ENCODE measurements around the gene DGKG.

DGKG gene

DNA sequence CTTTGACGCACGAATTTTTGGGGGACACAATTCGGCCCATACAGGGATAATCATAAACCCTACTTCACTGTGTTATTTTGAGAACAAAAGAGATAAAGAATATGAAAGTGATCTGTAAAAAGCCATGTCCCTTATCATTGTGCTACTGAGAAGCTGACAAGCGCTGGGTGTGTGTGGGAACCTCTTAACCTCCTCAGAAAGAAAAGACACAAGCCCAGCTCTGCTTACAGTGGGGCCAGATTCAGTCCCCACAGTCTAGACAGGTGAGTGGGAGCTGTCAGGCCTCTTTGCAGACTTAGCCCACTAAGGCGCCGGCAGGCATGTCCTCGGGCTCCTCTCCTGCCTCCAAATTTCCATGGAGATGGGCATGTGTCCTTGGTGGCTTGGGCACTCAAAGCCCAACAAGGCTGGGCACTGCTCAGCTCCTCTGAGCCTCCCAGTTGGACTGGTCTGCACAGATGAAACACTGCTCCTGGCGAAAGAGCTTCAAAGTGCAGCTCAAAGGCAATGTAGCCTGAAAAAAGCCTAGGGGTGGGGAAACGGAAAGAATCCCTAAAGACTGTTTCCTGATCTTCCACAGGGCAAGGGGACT lies 188.7 kb downstream of the DGKG start:
- peak; percentile 53 for DNase-seq (ENCODE audit: low spot score)

DNA sequence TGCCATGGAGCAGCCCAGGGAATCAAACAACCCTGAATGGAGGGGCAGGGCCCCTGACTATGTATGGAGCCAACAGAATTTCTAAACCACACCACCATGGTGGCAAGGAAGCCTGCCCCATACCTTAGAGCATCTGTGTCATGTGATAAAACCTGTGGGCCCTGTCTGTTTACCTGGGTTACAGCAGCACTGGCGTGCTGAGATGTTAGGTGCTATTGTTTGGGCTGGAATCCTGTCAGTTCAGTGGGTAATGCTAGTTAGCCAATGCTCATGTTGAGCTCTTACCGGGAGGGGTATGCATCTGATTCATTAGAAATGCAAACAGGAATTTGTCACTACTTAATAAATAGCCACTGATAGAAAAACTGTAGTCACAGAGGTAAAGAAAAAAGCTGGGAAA lies 189.7 kb downstream of the DGKG start:
- peak; percentile 6 for DNase-seq (ENCODE audit: low spot score)

- DNase-seq (ENCODE audit: low spot score) = no peak
Measured at GRCh38 chr3:186171521-186171920, 190.5 kb downstream of the DGKG start.

DNA sequence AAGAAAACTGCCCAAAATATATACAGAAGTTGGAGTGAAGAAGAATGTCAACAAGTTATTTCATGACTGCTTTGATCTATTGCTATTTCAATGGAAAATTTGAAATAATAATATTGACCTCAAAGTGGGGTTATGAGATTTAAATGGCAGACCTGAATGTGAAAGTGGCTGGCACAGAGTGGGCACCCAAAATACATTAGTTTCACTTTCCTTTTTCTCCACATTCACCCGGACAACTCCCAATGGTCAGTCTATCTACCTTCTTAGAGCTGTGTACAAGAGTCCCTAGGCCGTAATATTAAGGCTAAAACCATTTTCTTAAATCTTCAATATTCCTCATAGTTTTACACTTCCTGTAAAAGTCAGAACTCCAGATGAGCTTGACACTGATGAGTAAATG lies 191.5 kb downstream of the DGKG start:
- no peak for DNase-seq (ENCODE audit: low spot score)

GRCh38 chr3:186169379-186169778 lies 192.7 kb downstream of the DGKG start:
- peak; percentile 30 for DNase-seq (ENCODE audit: low spot score)

DNA sequence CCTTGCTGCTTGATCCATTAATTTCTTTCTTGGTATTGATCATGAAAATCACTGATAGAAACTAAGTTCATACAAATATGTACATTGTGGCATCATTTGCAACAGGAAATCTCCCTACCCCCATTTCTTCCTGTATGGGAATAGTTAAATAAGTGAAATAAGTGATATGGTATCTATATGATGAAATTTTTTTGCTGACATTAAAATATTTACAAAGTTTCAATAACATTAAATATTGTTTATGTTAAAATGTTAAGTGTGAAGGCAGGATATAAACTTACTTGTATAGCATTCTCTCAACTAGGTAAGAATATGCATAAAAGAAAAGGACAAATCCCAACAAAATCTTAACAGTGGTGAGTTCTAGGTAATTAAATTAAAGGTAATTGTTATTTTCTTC lies 193.1 kb downstream of the DGKG start:
- no peak for DNase-seq (ENCODE audit: low spot score)

GRCh38 chr3:186167646-186168395 lies 194.2 kb downstream of the DGKG start:
- peak; percentile 18 for DNase-seq (ENCODE audit: low spot score)

DNA sequence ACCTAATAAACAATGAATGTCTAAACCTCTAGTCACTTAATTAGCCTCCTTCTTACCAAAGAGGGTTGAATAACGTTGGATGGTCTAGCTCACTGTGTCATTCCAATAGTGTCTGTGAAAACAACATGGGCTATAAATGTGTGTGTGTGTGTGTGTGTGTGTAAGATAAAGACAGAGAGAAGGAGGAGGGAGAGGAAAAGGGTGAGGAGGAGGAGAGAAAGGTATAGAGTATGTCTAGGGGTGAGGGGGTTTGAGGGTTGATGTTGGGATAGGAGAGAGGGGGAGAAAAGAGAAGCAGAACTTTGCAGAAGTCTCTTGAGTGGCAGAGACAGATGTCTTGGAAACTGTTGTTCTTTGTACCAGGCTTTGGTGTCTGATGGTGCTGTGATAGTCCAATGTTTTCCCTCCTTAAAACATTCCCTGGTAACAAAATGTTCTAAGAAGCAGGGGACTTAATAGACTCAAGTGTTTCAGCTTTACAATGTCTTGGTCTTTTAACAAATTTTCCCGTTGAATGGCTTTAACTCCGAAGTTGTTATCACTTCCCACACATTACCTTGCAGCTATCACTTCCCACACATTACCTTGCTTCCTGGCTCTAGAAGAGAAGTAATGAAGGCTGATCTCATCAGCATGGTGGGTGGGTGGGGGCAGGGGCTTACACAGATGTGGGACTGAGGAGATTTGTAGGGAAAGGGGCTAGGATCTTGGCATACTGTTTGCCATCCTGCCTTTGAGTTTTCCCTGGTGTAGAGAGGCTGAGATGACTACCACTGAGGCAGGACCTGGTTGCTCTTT lies 195.3 kb downstream of the DGKG start:
- DNase-seq (ENCODE audit: low spot score) = peak; percentile 6

DNA sequence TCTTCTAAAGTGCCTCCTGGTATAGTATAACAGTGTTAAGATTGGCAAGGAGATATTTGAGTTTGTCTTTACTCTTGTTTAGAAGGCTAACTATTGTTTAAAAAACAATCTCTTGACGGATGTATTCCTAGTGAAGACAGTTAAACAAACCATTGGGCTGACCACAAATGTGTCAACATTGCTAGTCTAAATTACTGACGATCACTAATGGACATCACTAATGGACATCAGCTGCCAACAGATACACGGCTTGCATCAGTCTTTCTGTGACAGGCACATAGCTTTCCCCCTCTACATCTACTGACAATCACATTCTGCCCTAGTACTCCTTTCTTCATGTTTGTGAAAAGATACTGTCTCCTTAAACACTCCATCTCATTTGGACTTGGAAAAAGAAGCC lies 196.0 kb downstream of the DGKG start:
- DNase-seq (ENCODE audit: low spot score) = no peak

GRCh38 chr3:186165331-186165730 lies 196.7 kb downstream of the DGKG start:
- no peak for DNase-seq (ENCODE audit: low spot score)

GRCh38 chr3:186164696-186165095 lies 197.3 kb downstream of the DGKG start:
- peak; percentile 49 for DNase-seq (ENCODE audit: low spot score)

DNA sequence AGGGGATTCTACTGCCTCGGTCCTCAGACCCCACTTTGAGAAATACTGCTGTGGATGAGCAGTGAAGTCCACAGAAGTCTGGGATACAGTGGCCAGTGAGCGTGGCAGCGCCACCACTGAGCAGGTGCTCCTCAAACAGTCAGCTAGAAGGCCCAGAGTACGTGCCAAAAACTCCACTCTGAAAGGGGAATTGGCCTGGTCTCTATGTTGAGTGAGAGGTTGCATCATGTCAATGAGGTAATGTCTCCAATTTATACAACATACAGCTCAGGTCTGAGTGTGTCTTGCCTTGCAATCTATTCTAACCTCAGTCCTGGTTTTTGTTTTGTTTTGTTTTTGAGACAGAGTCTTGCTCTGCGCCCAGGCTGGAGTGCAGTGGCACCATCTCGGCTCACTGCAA lies 199.8 kb downstream of the DGKG start:
- no peak for DNase-seq (ENCODE audit: low spot score)

- DNase-seq (ENCODE audit: low spot score) = no peak
Measured at GRCh38 chr3:186160691-186161243, 201.3 kb downstream of the DGKG start.

DNA sequence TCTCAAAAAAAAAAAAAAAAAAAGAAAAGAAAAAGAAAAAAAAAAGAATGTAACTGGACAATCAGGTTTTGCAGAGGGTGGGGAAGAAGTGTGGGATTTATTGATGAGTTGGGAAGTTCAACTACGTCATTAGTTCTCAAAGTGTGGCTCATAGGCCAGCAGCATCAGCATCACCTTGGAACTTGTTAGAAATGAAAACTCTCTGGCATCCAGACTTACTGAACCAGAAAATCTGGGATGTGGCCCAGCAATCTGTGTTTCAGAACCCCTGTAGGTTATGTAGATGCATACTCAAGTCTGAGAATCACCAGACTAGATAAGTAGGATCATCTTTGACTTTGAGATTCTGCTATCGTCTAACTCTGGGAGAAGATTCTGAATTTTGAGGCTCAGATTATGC lies 207.4 kb downstream of the DGKG start:
- DNase-seq (ENCODE audit: low spot score) = no peak

DNA sequence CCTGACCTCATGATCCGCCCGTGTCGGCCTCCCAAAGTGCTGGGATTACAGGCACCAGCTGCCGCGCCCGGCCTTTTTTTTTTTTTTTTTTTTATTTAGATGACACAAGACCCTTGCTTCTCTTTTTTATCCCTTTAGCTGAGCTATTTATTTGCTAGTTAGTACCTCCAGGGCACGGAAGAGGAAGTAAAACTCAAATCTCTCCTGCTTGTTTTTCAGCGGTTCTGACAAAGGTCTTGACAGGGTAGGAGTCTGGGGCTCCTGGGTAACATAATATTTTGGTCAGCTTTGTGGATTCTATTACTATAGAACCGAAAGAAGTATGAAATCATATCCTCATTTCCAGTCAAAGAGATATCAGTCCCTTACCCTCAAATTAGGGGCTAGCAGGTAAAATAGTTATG lies 209.1 kb downstream of the DGKG start:
- DNase-seq (ENCODE audit: low spot score) = no peak

- no peak for DNase-seq (ENCODE audit: low spot score)
Measured at GRCh38 chr3:186152361-186152798, 209.7 kb downstream of the DGKG start.

- DNase-seq (ENCODE audit: low spot score) = no peak
Measured at GRCh38 chr3:186151077-186151971, 210.7 kb downstream of the DGKG start.

DNA sequence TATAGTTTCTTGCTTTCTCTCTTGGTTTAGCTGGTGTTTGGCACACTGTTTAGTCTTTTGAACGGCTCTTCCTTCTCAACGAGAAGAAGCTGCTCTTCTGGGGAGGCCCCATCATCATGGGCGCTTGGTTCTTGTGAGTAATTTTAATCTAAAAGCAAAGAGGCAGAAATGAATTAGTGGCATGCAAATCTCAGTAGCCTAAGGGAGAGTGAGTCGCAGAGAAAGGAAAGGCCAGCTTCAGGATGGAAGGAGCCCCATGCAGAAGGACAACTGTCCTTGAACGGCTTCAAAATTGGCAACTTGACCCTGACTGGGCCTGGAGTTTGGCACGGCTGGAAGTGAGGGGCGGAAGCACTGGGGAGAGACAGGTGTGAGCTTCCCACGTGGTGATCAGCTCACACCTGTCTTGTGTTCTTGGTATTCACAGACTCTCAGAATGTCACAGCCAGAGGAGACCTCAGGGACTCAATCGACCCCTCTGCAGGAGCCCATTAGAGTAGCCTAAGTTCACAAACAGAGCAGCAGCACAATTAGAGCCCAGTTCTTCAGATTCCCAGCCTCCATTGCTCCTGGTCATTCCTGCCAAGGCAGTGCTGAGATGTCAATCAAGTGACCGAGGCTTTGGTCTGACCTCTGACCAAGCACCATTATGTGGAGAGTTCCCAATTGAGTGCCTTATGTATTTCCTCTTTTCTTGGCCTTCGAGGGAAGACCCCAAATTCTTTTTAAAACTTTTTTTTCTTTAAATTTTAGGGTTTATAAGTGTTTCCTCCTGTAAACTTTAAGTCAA lies 211.8 kb downstream of the DGKG start:
- DNase-seq (ENCODE audit: low spot score) = no peak

- DNase-seq (ENCODE audit: low spot score) = no peak
Measured at GRCh38 chr3:186149319-186149960, 212.6 kb downstream of the DGKG start.

DNA sequence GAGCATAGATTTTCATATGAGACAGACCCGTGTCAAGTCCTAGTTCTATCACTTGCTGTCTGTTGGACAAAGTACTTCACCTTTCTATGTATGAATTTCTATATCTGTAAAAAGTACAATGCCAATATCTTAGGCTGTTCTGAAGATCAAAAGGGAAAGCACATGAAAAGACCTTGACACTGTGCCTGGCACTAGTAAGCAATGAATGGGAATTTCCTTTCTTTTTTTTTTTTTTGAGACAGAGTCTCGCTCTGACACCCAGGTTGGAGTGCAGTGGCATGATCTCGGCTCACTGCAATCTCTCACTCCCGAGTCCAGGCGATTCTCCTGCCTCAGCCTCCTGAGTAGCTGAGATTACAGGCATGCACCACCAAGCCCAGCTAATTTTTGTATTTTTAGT lies 217.8 kb downstream of the DGKG start:
- no peak for DNase-seq (ENCODE audit: low spot score)
